ENCODE measurements around the gene CAT.

CAT gene

GRCh38 chr11:34425867-34426266, 12.9 kb upstream of the CAT start:
- DNase-seq, result no peak

- DNase-seq, result no peak
Measured at GRCh38 chr11:34426766-34427185, 12.0 kb upstream of the CAT start.

DNA sequence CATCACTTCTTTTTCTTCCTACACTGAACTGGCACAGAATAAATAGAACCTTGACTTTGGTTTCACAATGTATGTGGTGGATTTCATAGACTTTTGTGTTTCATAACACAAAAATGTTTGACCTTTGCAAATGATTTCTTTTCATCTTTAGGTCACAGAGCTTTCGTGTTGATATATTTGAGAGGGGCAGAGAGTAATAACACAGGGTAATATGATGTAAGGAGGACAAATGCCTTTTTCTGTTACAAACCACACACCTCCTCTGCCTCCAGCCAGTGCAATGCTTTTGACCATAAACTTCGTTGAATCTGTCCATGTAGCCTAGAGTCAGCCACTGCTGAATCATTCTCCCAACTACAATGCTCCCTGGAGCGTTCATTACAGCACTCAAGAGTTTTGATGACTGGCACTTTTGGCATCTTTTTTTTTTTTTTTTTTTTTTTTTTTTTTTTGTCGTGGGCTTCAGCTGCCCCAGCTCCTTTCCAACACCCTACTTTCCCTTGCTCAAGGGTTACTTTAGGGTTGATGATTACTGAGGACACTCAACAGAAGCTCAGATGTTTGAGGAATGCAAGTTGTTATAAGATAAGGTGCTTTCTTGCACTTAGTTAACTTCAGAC, 11.4 kb upstream of the CAT start:
- peak; percentile 53 for DNase-seq

DNA sequence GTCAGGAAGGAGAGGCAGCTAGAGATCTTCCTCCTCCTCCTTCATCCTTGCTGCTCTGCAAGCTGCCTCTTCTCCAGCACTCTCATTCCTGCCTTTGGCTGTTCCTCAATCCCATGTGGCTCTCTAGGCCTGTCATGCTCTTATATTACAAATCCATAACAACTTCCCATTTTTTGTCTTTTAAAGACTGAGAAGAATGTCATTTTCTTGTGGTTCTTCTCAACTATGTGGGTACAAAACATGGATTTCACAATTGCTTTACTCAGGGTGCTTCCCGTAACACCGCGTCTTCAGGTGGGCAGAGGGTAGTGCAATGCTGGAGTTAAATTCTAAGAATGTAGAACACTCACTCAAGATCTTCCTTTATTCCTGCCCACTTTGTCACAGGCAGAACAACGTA, 6.8 kb upstream of the CAT start:
- DNase-seq, result no peak

- peak; percentile 70 for DNase-seq
Measured at GRCh38 chr11:34432822-34433221, 5.9 kb upstream of the CAT start.

DNA sequence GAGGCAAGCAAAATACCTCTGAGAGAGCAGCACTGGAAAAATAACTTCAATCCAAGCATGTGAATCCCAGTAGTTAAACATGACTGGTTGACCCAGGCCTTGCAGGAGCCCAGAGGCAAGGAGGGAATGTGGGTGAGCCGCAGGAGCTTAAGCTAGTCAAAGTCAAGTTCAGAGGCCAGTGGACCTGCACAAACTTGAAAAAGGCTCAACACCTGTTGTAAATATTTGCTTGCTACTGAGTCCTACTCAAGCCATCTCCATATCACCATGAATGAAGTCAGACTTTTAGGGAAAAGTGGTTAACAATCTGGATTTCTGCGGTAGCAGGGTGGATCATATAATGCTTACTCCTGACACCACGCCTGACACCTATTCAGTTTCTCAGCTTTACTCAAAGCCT, 4.8 kb upstream of the CAT start:
- no peak for DNase-seq

DNA sequence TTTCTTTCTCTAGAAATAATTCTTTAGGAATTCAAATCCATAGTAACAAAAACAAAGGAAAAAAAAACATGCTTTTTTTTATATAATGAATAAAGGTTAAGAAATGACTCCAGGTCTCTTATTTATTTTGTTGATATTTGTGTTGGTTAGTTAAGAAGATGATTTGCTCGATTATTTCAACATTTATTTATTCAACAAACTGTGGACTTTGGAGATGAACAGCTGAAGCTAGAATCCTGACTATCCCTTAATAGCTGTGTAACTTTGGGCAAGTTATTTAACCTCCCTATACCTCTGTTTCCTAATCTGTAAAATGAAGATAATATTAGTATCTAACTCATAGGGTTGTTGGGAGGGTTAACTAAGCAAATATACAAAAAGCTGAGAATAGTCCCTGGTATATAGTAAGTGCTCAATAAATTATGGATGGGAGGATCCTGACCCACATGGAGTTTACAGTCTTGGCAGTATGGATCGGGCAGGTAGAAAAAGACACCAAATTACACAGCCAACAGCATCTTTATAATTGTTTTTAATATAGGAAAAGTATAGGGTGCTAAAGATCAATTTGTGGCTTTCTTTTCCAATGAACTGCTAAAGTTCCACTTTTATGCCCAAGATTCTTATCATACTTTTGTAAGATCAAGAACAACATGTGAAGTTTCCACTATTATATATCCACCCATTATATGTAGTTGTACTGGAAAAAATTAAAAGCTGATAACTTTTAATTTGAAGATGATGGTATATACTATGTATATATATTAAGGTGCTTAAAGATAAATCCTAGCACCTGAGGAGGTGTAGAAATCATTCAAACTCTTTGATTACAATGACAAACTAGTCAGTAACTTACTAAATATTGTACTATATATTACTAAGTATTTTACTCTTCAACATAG, 1.3 kb upstream of the CAT start:
- DNase-seq, result no peak

GRCh38 chr11:34439610-34440198, 970 bp downstream of the CAT start:
- DNase-seq, result peak; percentile 39

DNA sequence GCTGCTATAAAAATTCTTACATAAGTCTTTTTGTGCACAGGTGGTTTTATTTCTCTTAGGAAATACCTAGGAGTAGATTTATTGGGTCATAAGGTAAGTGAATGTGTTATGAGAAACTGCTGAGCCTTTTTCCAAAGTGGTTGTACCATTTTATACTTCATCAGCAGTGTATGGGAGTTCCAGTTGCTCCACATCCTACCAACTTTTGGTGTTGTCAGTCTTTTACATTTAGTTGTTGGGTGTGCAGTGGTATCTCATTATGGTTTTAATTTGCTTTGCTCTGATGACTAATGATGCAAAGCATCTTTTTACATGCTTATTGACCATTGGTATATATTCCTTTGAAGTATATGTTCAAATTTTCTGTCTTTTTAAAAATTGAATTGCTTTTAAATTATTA, 3.1 kb downstream of the CAT start:
- DNase-seq, result no peak

GRCh38 chr11:34443136-34443535, 4.4 kb downstream of the CAT start:
- no peak for DNase-seq

DNA sequence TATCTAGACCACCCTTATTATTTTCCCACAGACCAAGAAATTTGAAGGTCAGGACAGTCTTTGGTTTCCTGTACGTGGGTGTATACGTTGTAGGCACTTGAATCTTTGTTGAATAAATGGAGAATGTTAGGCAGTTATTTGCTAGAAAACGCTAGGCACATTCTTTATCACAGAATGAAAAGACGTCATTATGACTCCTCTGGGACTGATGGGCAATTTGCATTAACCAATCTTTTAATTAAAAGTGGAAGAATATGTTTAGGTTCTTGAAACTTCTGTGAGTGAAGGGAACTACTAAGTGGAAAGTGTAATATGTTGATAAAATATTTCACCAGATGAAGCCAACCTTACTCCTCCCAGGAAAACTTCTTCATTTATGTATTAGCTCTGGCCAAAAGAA, 5.7 kb downstream of the CAT start:
- no peak for DNase-seq

GRCh38 chr11:34445956-34446355, 7.2 kb downstream of the CAT start:
- no peak for DNase-seq

- DNase-seq, result no peak
Measured at GRCh38 chr11:34446386-34446785, 7.7 kb downstream of the CAT start.

GRCh38 chr11:34447044-34447443, 8.3 kb downstream of the CAT start:
- no peak for DNase-seq

- no peak for DNase-seq
Measured at GRCh38 chr11:34448223-34448994, 9.7 kb downstream of the CAT start.

DNA sequence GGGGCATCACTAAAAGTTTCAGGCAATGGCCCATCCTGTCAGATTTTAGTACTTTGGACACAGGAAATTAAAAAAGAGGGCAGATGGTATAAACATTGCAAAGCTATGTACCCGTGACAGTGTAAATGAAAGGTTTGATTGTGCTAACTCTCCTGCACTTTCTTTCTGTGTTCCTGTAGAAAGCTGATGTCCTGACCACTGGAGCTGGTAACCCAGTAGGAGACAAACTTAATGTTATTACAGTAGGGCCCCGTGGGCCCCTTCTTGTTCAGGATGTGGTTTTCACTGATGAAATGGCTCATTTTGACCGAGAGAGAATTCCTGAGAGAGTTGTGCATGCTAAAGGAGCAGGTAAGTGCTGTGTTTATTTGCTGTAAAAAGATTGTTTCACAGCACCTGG, 10.3 kb downstream of the CAT start:
- no peak for DNase-seq

- DNase-seq, result no peak
Measured at GRCh38 chr11:34451053-34451452, 12.3 kb downstream of the CAT start.

DNA sequence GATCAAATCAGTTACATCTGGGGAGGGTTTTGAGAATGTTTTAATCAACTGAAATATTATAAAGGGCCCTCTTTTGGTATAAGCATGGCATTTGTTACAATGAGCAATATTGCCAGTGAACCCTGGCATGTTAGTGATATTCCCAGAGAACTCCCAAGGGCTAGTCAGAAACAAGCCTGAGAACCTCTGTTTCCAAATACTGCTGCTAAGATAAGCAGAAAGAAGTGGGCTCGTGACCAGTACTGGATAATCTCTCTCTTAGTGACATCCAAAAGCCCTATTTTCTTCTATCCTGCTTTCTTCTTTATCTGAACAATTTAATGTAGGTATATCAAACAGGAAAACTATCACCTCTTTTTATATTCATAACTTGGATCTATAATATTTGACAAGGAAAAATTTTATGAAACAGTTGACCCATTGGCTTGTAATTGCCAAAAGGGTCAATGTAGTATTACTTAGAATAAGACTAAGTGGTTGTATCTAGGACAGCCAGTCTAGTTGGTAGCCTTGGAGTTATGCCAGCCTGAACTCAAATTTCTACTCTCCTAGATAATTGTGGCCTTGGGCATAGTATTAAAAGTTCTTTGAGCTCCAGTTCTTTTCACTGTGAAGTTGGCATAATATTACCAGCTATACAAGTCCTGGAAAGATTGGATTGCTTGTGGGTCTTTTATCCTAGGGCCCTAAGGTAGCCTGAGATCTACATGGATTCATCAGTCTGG, 15.7 kb downstream of the CAT start:
- DNase-seq, result no peak

GRCh38 chr11:34457607-34458006, 18.9 kb downstream of the CAT start:
- DNase-seq, result no peak

DNA sequence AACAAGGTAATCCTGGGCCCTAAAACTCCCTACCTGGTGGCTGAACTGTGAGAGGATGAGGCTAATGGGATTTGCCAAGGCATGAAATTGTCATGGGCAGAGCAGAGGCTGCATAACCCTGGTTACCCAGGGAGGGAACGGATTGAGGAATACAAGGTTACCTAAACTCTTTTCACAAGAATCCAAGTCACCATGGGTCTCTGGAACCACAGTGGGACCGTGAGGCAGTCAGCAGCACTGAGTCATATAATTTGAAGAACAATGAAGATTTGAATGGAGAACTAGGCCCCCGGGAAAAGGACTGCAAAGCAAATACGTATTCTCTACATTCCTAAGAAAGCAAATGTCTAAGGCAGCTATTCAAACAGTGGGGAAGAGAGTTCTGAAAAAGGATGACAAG, 19.8 kb downstream of the CAT start:
- no peak for DNase-seq

DNA sequence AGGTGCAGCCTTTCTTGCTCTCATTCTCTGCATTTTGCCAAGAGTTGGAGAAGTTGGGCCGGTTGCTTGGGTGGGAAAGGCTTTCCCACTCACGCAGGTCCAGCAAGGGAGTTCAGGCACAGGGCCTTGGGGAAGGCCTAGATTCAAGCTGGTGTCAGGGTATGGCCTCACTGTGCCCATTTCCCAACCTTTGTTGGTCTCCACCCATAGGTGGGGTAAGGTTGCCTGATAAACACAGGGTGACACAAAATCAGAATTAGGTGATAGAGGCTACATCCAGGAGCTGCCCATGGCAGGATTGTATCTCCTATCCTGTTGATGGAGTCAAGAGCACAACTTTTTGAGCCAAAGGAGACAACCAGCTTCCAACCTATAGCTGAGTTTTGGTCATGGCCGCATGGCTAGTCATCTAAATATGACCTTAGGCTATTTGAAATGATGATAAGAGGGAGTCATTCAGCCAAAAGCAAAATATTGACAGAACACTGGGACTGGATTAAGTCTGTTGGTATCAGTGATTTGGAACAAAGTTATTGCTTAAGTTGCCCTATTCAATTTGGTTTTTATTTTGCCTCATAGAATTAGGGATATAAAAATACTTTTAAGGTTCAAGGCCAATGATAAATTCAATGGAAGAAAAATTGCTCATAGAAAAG, 20.9 kb downstream of the CAT start:
- no peak for DNase-seq

DNA sequence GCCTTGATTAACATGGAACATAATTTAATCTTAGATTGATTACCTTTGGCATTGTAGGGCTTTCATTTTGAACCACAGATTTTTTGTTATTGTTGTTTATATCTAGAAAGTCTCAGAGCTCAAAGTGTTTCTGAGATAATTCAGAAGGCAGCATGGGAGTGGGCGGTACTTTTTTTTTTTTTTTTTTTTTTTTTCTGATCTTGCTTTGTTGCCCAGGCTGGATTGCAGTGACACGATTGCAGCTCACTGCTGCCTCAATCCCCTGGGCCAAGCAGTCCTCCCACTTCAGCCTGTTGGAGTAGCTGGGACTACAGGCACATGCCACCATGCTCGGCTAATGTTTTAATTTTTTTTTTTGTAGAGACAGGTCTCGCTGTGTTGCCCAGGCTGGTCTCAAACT, 21.5 kb downstream of the CAT start:
- DNase-seq, result no peak
